GM18520 (cell line): Measurements from ENCODE around the gene KCNMB2.
"Not testable (repeated sequence)": the region's sequence is repeated elsewhere in the genome, so short reads cannot be mapped to it uniquely, and the experiment has no call there.

ENCODE experiments used
- ATAC-seq: cut with Tn5 transposase; IDR thresholded peaks from one replicate; pipeline ENCODE4 v1.9.1; 2021; ENCODE audit not compliant: unreplicated experiment

The KCNMB2 gene

DNA sequence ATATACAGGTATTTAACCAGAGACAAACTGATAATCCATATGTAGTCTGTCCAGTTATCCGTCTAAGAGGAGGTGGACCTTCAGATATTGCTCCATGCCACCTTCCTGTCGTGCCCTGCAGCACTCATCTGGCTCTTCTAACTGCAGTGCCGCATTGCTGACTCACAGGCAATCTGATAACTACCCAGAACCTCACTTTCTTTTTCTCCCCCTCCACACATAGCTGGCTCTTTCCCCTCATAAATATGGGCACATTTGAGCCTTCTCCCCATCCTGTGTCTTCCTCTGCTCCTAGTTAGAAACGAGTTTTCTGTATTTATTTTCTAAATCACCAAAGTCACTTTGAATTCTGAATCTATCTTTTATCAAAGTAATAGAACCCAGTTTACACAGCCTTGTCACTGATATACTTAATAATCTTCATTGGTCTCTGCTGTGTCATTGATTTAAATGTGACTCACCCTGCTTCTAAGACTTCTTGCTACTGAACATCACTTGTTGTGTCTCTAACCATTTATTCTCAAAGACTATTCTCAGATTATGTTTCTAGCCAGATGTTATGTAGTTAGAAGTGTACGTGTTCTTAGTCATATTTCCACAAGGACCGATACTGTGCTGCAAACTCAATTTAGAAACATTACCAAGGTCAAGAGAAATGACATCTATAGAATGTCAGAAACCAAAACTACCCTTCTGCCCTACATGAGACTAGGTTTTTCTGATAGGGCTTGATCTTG lies 17.4 kb upstream of the KCNMB2 start:
- ATAC-seq = peak; percentile 68

DNA sequence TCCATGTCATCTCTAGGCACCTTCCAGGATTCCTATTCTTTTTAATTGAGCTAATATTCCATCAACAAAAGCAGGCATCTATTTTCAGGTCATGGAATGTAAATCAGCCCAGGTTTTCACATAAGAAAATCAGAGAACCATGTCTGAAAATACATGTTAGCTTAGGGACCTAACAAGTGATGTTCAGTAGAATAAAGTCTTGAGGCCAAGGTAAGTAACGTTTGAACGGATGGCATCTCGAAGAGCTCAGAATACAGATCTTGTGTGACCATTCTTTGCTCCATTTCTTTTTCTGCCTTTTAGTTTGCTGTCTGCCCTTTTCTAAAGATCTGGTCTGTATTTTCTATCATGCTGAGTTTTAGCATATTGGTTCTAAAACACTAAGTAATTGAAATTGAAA lies 16.5 kb upstream of the KCNMB2 start:
- no peak for ATAC-seq

DNA sequence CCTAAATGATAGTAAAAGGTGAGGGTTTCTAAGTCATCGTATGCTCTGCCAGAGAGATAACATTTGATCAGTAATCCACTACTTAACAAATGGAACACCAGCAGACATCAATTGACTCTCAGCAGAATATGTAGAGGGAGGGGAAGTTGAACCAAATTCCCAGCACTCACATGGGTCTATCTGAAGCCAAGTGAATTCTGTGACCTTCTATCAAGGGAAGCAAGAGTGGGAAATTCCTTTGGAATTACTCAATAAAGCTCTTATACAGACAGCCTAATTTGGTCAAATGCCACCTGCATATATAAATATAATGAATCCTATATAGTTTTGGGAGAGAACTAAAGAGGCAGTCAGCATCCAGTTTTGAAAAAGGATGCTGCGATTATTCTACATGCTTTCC lies 15.8 kb upstream of the KCNMB2 start:
- no peak for ATAC-seq

DNA sequence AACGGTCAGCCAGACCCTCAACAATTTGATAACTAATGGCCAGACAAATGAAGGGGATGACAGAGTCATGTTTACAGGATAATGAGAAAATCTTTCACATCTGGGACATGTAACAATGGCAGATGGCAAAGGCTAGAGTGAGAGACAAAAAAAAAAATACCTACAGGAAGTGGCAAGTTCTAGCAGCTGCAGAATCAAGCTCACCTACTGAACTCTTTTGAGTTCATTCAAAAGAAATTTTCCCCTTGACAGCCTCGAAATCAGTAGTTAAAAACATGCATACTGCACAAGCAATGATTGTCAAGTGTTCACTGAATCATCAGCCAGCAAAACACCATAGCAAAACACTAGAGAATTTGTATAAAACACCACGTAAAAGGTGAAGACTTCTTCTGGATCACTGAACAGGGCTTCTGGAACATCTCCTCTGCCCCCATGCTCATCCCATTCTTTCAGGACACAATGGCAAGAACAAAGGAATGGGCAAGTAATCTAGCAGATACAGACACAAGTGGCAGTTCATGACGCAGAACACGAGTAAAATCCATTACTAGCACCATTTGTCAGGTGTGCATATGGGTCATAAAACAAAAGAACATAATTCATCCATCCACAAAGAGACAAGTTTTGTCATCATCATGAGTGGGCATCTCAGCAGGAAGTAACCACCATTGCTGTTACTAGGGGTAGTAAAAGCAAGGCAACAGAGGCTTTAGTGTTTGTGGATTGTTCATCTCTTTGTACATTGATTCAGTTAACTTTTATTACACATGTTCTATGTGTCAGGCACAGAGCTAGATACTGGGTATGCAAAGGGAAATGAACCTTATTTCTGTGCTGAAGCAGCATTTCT lies 13.8 kb upstream of the KCNMB2 start:
- no peak for ATAC-seq

DNA sequence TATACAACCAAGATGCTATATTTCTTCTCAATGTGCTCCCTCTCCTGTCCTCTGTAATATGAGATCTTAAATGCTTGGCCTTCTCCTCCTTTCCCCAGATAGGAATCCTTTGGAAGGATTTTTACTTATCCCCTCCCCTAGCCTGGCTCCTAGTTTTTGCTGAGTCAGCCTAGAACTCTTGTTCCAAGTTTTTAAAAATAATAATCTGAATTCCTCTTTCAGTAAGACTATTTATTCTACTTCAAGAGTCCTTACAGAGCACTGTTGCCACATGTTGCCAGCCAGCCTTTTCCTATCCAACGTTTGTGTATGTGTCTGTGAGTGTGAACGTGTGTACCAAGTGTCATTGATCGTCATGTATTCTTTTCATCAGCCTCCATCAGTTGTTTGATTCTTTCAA lies 11.0 kb upstream of the KCNMB2 start:
- ATAC-seq = no peak

DNA sequence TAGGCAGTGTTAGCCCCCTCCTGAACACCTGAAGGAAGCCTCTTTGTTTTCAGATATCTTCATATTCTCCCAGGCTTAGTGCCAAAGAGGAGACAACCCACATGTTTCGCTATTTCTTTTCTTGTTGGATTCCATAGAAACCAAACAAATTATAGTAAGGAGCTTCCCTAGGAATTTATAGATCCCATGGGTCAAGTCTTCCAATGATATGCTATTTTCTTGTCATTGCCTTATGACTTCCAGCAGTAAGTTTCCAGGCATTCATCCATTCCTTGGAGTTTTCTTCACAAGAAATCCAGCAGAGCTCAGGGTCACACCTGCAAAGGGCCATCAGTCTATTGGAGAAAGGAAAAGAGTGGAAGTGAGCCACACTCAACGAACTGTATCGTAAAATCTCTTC lies 9.9 kb upstream of the KCNMB2 start:
- no peak for ATAC-seq

DNA sequence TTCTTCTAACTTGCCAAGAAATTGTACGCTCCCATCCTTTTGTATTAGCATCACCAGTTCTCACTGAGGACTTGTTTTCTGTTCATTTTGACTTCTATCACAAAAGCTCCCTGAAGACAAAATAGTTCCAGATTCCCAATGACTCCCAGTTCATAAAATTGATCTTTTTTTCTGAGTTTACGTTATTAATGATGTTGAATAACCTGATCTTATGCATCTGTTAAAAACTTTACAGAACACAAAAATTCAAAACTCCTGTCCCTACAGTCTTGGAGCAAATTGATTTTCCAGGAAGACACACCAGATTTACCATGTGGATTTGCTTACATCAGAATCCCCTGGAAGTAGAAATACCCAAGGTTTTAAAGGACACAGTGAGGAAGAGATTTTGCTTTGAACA lies 8.3 kb upstream of the KCNMB2 start:
- ATAC-seq = no peak

DNA sequence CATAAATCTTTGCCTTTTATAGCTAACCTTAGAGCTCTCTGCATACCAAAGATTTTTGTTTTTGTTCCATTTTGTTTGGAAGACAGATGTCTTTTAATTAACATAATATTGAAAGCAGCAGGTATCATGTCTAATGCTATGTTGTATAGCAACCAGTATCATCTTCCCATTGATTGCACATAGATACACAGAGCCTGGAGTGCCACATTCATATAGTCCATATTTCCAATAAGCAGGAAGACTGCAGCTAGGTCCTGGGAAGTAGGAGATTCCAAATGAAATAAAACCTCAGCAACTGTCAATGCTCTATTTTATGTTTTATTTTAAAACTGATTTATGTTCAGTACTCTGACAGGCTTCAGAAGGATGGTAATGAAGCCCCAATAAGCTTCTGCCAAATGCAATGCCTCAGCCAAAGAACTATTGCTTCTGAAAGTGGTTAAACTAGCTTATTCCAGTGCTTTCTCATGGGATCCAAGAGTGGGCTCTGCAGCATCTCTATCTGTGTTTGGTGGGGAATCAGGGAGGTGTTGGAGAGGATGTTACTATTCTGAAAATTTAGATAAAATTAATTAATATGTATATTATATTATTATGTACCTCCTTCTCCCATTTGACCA lies 6.5 kb upstream of the KCNMB2 start:
- no peak for ATAC-seq

DNA sequence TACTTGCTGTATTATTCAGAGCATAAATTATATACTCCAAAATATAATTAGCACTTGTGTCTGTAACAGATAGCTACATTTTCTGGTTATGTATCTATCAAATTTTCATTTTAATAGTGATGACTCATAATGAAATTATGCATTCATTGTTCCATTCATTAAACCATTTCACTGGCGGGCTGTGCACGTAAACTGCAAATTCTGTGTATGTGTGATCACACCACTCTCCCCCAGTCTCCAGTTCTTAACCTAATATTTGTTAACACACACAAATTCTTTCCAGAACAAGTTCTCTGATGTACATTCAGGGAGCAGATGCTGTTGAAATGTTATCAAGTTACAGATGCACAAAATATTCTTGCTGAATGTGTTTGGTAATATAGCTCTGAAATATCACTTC lies 3.8 kb upstream of the KCNMB2 start:
- ATAC-seq = no peak

DNA sequence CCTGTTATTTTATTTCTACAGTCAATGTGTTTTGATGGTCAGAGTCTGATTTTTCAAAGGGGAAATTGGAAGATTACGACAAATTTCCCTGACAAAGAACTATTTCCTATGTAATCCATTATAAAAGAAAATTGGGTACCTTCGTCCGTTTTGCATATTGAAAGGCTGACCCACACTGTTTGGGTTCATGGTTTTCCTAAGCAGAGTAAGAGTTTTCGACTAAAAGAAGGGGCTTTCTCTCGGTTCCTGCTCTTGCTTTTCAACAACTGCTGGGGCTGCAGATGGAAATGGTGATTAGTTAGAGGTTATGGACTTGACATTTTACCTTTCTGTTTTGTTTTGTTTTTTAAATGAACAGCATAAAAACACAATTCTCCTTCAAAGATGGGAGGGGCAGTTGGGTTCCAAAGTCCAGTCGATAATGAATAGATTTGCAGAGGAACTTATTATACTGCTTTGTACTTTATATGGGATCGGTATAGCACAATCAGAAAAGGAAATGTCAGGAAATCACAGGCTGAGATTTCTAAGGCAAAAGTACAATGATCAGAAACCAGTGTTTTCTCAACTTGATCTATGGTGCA lies 978 bp downstream of the KCNMB2 start:
- no peak for ATAC-seq

DNA sequence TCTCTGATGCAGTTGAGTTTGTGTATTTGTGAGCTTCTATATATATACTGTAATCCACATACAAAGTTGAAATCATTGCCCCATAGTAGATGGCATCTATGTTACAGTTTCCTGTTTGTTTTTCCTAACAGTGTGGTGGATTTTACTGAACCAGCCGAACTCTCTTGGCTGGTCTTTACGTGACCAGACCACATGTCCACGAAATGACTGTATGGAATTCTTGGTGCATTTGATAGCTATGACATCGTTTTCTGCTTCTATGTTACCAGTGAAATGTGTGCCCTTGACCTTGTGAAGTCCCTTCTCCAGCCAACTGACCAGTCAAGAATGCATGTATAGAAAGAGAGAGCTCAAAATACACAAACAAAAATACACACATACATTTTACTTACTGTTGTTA lies 1.8 kb downstream of the KCNMB2 start:
- no peak for ATAC-seq

DNA sequence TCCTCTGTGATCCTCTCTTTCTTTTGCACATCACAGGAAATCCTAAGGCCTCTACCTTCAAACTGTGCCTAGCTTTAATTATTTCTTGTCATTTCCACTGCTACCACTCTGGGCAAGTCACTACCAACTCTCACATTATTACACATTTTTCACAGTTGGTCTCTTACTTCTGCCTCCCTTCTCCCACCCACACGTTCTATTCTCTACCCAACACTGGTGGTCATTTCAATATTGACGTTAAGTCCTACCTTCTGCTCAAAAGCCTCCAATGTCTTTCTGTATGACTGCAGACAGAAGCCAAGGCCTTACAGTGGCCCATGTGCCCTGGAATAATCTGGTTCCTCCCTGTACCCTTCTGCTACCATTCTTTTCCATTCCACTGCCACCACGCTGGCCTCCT lies 3.9 kb downstream of the KCNMB2 start:
- ATAC-seq = no peak

DNA sequence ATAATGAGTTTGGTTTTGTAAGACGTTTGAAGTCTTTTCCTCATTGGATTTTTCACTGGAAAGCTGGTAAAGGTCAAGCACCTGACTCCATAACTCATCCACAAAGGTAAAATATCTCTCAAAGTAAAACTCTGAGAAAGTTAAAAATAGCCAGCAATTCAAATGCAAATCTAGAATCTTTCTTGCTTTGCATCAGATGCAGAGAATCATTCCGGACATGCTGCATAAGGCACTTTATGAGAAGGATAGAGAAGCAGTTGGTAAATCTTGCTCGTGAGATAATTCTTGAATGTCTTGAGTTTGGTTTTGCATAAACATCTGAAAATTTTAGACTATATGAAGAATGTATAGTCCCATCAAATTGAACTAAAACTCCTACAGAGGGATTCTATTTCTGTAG lies 9.1 kb downstream of the KCNMB2 start:
- ATAC-seq = no peak

DNA sequence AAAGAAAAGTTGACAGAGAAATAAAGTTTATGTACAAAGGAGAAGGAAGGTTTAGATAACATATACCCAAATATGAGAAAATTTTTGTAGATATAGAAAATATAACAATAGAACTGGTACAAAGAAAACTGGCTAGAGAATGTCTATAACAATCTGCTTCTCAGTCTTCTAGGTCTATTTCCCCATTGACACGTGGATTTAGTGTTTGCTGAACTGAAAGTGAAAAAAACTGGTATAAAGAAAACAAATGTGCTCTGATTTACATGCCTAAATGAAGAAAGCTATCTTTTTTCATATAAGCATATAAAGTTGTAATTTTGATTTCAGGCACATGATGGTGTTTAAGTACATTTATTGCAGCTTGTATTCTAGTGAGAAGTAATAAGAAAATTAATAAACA lies 9.8 kb downstream of the KCNMB2 start:
- peak; percentile 51 for ATAC-seq

DNA sequence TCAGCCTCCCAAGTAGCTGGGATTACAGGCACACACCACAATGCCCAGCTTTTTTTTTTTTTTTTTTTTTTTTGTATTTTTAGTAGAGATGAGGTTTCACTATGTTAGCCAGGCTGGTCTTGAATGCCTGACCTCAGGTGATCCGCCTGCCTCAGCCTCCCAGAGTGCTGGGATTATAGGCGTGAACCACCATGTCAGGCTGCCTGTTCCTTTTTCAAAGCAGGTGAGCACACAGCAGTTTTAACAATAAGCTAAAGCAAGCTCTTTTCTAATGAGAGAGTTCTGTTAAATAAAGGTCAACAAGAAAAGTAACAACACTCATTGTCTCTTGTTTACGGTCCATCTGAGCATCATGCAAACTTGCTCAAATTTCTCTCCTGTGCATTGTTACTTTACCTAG lies 13.2 kb downstream of the KCNMB2 start:
- not testable (repeated sequence) for ATAC-seq

DNA sequence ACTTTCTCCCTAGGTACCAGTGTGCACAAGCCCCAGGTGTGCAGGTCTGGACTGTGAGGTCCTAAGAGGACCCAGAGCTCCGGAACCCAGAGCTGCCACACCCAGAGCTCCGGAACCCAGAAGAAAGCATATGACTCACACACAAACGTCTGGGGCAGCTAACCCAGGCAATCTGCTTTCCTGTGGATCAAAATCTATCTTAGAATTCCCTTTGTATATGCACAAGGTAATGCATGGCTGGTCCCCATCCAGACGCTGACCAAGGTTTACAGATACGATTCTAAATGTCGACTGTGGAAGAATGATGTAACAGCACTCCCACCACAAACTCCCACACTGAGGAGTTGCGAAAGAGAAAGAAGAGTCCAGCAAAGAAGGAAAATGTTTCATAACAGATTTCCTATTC lies 15.7 kb downstream of the KCNMB2 start:
- no peak for ATAC-seq

DNA sequence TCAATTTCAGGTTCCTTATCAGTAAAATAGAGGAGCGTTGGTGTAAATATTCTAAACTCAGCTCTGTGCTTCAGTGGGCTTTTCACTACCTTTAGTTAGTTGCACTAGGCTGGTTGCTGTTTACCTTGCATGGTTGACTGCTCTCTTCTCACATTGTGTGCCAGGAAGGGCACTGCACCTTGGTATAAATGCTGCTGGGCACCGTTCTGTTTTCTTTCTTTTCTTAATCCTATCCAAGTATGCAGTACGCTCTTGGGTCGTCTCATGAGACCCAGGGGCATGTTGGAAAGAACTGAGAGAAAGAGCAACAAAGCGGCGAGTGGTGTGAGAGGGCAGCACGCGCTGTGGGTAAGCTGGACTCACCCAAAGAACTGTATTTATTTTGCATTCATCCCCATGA lies 22.4 kb downstream of the KCNMB2 start:
- no peak for ATAC-seq

DNA sequence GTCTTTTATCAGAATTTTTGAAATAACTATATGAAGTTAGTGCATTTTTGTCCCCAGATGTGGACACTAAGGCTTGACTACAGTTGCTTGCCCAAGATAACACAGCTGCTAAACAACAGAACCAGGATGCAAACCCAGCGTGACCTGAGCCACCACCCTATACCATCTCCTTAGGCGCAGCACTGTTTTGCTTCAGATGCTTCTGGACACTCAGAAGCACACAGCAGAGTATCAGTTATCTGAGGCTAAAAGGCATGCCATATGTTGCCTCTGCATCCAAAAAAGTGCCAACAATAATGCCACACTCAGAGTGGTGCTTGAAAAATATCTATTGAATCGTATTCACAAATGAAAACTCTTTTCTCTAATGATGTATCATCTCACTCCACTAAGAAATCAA lies 24.5 kb downstream of the KCNMB2 start:
- no peak for ATAC-seq

DNA sequence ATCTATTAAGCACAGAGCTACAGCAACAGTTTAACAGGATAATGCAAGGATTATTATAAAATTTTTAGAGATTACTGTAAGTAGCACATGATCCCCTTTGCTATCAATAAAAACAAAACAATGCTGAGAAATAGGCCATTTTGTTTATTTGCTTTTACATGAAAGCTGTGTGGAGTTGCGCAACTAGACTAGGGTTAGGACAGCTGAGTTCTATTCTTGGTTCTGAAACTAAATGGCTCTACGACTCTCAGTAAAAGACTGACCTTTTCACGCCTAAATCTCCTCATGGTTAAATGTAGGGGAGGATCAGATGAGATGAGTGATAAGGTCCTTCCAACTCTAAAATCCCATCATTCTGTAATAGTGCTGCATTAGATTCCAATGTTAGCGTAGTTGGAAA lies 25.0 kb downstream of the KCNMB2 start:
- ATAC-seq = no peak

DNA sequence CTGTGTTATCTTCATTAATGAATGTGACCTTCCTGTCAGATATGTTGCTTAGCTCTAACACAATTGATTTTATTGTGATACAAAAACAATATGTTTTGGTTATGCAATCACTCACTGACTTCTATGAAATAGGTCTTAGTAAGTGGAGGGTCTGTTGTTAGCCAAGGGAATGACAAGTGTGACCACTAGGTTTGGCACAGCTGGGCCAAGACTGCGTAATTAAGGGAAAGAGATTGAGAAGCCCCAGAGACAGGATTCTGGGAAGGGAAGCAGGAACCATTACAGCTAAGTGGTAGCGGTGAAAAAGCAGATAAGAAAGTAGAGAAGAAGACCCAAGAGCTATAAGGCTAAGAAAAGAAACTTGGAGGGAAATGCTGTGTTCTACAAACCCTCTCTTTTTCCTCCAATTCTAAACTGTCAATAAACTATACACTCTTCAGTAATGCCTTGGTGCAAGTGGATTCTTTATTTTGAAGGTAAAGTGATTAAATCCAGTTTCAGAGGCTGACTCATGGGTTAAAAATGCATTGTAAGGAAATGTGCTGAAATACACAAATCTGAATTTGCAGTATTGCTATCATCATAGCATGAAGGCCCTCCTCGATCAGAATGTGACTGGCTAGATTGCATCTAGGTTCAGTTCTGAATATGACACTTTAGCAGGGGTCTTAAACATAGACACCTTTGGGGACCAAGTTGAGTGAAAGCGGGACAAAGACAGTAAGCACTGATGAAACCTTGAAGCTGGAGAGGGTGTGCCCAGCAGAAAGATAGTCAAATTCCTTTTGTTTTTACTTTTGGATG lies 26.1 kb downstream of the KCNMB2 start:
- ATAC-seq = no peak

DNA sequence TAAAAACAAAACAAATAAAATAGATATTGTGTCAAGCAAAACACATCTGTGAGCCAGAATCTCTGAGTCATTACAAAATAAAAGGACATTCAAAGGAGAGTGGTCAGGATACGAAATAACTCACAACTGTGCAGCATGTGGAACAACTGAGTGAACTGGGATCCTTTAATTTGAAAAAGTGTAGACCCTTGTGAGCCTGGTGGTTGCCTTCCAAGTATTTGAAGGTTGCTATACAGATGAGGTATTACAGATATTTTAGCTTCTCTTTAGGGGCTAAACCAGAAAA lies 26.7 kb downstream of the KCNMB2 start:
- no peak for ATAC-seq
